Hepatic stellate cell (primary cell): ENCODE measurements around the gene NEDD4L.

Source experiments
- DNase-seq: peaks from one replicate; pipeline ENCODE4 v3.0.0; 2011; ENCODE audit warnings: low spot score

Gene NEDD4L

DNA sequence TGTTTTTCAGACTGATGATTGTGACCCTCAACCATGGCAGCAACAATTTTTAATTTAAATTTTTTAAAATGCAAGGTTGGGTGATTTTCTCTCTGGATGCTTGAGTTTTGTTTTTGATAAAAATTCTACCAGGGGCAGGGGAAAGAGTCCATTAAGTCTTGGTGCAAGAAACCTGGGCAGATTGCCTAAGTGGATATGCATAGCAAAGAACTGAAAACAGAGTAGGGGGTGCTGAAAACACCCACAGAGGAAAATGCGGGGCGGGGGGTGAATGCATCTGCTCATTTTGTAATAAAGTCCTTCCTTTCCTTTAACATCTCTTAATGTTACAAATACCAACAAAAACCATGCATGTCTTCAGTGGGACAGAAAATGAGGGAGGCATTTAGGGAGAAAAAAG, 138.0 kb downstream of the NEDD4L start:
- DNase-seq: no peak

DNA sequence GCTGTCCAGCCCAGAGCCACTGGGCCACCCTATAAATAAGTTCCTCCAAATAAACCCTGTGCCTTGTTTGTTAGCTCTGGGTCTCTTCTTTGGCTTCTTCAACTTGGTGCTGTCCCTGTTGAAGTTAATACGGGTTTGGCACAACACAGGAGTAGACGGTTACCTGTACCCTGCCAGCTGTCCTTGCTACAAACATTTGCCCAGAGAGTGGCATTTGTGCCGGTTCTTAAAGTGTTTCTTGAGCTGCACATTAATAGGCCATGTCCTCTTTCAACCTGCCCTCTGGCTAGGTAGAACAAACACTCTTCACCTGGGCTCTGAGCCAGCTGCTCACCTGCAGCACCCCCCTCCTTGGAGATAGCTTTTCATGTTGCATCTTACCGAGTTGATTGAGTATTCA, 139.2 kb downstream of the NEDD4L start:
- DNase-seq: no peak

DNA sequence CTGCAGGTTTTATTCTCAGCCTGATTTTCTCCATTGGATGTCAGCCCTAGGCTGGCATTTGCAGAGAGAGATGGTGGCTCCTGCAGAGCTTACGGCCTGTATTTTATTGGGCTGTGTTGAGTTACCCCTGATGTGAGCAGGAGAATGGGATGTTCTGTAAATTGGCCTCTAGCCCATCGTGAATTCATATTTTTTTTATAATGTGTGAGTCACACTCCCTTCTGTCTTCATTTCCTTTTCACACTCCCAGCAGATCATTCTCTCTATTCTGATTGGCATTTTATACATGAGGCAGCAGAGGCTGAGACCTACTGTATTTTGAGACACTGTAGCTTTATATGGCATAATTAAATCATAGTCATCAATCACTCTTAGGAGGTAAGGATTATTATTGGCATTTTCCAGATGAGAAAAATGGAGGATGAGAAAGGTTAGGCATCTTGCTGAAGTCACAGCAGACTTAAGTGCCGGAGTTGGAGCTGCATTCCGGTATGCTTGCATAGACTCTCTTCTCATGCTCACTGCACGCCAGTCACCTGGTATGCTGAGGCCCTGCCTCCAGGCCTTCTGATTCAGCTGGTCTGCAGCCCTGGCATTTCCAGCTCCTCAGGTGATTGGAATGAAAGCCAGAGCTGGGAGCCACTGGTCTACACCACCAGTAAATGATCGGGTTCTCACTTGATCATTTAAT, 142.4 kb downstream of the NEDD4L start:
- peak; percentile 58 for DNase-seq

DNA sequence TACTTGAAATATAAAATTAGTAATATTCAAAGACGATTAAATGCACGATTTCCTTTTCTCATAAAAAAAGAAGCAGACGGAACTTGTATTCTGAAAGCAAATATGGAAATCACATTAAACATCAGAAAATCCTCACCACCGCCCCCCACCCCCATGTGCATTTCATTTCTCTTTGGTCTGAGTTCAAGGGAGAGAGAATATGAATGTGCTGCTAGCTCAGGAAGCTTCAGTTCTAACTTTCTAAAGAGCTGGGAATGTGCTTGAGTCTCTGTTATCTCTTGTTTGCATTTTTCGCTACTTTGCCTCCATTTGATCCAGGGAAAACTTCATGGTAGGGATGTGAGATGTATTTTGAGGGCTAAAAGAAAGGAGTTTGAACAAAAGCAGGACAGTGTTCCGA, 143.6 kb downstream of the NEDD4L start:
- DNase-seq: no peak

DNA sequence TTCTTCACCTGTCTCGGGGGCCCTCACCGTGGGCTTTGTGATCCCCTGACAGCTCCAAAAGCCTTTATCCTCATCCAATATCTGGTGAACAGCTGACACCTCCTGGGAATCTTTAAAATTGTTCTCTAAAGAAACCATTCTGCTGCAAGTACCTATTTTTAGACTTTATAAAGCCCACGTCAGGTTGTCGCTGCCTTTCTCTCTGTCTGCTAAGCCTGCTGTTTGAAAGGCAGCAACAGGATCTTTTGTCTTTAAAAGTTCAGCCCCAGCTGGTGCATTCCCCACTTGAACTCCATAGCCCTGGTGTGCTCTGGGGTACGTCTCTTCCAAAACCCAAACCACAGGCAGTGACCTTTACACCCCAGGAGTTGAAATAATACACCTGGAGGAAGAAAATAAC, 145.0 kb downstream of the NEDD4L start:
- DNase-seq: no peak

DNA sequence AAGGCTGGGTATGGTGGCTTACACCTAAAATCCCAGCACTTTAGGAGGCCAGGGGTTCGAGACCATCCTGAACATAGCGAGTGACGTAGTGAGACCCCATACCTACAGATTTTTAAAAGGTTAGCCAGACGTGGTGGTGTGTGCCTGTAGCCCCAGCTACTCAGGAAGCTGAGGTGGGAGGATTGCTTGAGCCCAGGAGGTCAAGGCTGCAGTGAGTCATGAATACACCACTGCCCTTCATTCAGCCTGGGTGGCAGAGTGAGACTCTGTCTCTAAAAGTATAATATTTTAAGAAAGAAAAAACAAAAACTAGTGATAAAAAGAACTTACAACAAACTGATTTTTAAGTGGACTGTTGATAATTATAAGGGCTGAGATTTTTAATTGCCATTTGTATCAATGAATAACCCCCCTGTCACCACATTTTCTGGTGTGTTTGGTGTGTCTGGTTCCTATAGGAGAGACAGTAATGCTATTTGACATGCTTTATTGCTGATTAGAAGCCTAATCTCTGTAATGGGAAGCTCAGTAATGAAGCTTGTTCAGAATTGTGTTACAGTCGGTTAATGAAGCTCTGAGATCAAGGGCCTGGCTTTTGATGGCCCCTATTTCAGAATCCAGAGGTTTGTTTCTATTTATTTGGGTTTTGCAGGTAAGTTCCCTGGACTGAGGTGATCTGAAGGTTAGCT, 147.0 kb downstream of the NEDD4L start:
- no peak for DNase-seq

DNA sequence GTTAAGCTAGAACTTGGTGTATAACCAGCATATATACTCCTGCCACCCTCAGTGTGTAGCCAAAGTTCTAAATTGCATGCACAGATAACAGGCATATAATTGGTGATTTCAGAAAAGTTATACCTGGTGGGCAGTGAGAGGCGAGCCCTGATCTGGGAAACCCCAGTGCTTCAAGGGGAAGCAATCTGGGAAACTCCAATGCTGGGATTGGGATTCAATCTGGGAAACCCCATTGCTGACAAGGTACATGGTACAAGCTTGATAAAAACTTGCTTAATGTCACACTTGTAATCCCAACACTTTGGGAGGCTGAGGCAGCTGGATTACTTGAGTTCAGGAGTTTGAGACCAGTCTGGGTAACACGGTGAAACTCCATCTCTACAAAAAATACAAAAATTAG, 147.6 kb downstream of the NEDD4L start:
- no peak for DNase-seq

DNA sequence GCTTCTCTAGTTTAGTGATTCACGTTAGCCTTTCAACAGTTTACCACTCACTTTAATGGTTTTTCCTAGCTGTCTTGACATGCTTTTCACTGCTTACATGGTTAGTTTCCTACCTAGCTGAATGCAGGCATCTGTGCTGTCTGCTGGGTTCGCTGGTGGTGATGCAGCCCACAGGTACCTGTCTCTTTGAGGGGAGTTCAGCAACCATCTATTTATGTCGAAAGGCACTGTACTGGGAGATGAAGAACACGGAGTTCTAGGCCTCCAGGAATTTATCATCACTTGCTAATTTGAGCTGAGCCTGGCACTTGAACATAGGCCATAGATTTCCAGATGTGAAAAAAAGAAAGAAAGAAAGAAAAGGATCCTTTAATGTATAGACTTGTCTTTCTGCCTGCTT, 148.5 kb downstream of the NEDD4L start:
- DNase-seq: no peak

DNA sequence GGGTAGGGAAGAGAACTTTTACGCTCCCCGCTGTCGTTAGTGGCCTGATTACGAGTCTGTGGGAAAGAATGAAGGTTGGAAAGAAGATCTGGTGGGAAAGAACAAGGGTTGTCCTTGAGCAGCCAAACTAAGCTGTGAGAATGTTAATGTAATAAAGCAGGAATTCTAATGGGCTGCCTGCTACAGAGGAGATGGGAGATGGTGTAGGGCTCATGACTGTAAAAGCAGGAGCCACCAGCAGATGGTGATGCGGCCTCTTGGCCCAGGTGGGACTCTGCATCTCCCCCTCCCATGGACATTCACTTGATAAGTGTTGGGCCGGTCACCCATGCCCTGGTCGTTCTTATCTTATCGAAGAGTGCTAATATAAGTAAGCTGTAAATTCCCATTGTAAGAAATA, 150.0 kb downstream of the NEDD4L start:
- DNase-seq: no peak

DNA sequence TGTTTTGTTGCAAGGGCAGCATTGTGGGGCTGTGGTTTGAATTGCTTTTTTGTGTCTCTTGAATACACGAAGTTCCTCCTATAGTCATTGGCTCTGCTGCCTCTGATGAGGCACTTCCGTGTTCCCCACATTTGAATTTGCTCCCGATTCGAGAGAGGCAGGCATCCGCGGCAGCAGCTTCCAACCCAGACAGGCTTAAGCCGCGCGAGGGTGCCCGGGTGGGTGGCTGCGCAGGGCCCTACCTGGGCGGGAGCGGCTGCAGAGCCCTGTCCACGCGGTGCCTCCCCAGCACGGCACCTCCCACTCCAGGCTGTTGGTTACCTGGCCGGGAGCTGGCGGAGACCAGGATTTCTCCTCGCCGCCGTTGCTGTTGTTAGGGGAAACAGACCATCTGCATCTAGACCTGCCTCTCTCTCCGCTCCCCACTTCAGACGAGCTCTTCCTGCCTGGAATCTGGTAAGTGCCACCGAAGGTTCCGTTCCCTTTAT, 151.3 kb downstream of the NEDD4L start:
- no peak for DNase-seq

DNA sequence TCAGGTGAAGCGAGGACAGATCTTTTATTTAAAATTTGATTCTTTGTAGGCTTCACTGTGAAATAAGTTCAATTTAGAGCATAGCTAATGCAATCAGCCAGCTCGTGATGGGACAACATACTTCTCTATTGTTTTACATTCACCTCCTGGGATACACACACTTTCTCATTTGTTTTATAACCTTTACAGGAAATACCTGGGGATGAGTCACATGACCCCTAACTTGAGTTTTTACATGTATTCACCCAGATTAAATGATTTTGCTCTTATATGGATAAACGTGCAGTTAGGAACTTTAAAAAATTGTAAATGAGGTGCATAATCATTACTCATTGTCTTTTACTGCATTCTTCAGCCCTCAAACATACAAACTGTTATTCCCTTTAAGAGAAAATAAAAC, 152.1 kb downstream of the NEDD4L start:
- DNase-seq: no peak

DNA sequence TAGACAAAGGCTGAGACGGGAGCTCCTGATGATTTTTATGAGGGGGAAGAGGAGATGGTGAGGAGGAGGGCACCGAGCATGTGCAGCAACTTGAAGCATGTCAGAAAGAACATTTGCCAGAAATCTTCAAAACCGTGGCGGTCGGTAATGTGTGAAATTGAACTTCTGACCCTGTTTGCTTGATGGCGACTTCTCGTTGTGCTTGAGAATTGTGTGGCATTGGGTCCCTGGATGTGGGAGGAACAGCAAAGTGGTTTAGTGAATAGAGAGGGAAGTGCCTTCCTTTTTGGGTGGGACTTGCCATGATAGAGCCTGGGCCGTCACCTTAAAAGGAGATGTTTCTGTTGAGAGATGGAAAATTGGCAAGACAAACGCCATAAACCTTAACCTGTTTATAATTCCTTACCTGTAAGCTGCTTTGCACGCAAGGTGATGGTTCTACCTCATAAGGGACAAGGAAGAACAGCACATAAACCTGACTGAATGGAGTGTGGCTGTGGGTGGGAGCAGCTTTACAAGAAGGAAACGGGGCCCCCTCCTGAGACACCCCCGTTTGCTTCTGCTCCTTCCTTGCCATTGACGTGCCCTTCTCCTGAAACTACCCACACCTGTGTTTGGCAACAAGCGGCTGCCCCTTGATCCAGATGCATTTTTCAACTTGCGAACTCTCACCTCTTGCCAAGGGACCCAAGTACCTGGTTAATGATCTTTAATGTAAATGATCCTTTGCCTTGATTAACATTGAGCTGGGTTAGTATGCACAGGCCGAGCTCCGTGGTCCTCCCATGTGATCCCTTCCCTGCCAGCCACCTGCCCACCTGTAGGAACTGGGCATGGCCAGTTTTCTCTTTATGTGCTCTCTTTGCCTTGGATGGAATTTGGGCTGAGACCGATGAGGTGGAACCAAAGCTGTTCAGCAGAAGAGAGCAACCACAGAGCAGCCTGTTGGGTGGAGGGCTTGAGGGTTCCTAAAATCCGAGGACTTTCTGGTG, 153.2 kb downstream of the NEDD4L start:
- no peak for DNase-seq

DNA sequence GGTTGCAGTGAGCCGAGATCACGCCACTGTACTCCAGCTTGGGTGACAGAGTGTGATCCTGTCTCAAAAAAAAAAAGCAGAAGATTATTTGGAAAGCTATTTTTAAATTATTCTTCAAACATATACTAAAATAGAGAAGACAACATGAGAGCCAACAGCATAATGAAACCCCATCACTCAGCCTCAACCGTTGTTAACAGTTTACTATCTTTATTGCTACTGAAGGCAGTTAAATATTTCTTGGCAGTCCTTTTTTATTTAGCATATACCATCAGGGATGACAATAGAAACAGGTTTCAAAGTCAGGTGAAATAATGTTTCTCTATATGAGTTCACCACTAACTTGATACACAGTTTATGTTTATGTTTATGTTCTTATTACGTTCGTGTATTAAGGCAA, 157.2 kb downstream of the NEDD4L start:
- DNase-seq: no peak

DNA sequence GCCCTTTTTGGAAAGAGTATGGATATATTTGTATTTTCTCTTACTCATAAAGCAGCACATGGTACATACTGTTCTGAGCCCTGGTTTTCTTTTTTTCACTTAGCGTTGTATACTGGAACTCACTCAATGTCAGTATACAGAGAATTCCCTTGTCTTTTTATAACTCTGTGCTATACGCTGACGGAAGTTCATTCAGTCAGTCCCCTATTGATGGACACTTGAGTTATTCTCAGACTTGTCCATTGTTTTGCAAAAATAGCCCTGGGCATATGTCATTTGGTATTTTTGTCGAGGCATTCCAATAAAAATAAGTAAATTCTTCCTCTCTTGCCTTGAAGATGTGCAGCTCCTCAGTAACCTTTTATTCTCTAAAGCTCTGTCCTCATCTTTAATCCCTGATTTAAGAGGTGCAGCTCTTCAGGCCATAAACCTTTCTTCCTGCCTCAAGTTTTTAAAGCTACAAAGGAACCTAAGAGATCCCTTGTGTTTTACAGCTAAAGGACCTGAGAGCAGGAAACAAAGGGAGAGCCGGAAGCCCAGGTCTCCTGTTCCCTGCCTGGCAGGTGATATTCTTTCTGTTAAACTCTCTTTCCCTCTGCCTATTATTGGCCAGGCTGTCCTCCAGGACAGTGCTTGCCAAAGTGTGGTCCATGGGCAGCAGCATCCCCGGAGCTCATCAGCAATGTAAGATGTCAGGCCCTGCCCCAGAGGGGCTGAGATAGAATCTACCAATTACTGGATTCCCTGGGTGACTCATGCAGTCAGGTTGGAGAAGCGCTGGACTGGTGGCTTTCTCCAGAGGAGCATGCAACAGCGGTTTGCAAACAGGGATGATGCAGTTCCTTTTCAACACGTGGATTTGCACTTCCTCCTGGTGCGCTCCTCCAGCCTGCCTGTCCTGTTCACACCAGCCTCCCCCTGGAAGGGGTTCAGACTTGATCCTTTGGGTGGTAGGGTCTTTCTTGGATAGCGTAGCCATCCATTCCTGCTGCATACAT, 158.0 kb downstream of the NEDD4L start:
- no peak for DNase-seq

DNA sequence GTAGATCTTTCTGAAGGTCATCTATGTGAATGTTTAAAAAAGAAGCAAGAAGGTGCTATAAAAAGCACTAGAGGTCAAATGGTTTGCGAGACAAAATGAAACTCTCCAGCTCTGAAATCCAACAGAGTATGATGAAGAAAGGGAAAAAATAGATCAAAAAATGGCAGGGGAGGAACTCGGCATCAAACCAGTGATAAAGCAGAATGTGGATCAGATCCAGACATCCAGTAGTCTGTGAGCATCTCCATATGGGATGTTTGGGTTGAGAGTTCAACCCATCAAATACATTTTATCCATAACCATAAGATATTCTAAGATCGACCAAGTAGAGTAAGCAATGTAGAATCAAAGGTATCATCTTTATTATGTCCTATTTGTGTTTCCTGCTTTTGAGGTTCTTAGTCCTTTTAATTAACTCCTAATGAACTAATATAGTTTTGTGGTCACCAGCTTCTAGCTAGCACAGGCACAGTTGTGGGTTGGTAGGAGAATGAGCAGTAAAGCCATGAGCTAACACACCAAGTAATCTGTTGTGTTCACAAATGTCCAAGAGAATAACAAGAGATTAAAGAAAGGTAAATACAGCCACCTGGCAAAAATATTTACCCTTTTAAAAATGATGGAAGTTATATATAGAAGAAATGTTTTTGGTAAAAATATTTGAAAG, 160.9 kb downstream of the NEDD4L start:
- no peak for DNase-seq

DNA sequence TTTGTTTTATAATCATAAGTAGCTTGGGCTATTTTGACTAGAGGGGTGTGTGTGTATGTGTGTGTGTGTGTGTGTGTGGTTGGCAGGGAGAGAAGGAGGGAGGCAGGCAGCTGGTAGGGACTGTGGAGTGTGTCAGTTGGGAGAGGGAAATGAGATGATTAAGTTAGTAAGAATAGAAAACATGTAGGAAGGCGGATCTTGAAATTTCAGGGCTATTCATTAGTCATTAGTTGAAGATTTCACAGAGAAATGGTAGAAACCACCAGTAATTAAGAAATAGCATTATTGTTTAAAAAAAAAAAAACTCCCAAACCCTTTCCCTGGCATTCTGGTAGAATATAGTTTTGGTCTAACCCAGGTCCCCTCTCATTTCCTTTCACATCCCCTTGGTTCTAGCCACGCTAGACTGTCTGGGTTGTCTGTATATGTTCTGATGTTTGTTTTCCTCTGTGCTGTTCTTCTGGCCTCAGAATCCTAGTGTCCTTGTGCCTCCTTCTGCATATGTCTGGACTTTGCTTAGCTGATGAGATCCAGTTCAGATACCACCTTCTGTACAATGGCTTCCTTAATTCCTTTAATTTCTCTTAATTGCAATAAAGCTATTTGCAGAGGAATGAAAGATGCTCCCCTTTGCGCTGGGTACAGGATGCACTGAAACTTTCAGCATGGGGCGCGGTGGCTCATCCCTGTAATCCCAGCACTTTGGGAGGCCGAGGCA, 161.6 kb downstream of the NEDD4L start:
- DNase-seq: peak; percentile 78

DNA sequence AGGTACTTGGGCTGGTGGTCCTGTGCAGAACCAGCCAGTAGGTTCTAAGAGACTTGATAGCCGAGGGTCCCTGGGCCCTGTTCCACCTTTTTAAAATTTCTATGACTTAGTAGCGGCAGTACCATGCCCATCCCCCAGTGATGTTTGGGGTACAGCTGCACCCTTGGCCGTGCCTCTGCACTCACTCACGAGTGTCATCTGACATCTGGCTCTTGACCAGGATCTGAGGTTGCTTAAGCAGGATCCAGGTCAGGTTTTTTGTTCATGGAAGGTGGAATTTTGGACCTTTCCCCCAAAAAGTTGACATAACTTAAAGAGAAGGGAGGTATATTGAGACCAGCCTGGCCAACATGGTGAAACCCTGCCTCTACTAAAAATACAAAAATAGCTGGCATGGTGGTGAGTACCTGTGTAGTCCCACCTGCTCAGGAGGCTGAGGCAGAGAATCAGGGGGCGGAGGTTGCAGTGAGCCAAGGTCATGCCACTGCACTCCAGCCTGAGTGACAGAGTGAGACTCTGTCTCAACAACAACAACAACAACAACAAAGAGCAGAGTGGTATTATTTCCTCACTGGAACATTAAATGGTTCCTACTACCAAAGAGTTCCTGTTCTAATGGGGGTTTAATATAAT, 163.6 kb downstream of the NEDD4L start:
- DNase-seq: no peak

DNA sequence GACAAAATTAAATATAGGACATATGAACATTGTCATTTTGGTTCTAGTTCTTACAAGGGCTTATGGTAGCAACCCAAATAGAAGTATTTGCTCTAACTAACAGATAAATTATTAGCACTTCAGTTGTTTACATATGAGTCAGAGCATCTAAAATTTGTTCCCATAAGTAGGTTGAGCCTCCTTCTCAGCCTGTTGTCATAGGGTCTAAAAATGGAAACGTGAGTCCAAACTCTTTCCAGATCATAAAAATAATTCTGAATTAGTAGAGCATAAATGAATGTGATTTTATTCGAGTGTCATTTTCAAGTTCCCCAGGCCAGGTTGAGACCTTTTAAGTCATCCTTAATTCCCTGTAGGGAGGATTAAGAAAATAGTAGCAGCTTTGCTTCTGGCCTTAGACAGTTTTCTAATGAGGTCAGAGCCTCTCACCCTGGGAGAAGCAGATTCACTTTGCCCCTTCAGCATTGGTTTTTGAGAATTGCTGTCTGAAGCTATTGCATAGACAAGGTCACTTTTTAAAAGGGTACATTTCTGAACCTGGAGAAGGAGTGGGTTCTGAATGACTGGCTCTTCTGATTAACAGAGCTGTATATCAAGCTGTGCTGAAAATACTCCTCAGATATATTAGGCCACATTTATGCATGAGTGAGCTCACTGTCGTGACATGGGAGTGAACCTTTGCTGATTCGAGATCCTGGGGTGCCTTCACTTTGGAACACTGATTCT, 164.3 kb downstream of the NEDD4L start:
- no peak for DNase-seq

DNA sequence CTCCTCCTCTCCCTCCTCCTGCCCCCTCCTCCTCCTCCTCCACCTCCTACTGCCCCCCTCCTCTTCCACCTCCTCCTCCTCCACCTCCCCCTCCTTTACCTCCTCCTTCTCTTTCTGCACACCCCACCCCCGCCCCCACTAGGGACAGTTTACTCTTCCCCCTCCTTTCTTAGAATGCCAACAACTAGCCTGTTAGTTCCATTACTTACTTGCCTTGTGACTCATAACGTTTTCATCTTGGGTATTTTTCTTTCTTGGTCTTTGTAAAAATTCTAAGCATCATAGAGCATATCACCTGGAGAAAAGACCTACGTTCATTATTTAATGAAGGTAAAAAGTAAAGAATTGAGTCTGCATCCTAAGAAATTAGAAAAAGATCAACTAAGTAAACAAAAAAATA, 165.3 kb downstream of the NEDD4L start:
- DNase-seq: no peak
